Prostate gland (tissue), 2 donors: ENCODE data around the gene MOG.

ENCODE experiments used
- CTCF ChIP-seq, 4 experiments: fragments of 200-600 bp in 2 of 4; fragments of 450-650 bp in 2 of 4; sonication (generic) in 2 of 4; IDR thresholded peaks; 1 replicate in 3 of 4; 2 replicates in 1 of 4; pipeline ENCODE4 v1.5.1; 2016 to 2019; ENCODE audit warnings: antibody characterized with exemption in 4 of 4, mild to moderate bottlenecking in 2 of 4, moderate library complexity in 2 of 4
- POLR2A ChIP-seq: fragments of 450-650 bp; IDR thresholded peaks from one replicate; pipeline ENCODE4 v1.6.1; 2016; ENCODE audit warnings: antibody characterized with exemption, mild to moderate bottlenecking

GRCh38 chr6:29696147-29697125 lies 39.5 kb downstream of the MOG start:
- no peak for TF ChIP-seq CTCF (IDR thresholded peaks at IDR 0.05)
- TF ChIP-seq POLR2A: no peak
